Stomach (tissue), 9 donors: ENCODE measurements around the gene DLD. TPM values are rescaled to one million over a fixed set of nuclear protein-coding genes. Genes with fewer than 3 reads are reported as not detected.

ENCODE experiments used
- DNase-seq, 2 donors: peaks; one replicate each; pipeline versions ENCODE4 v3.0.0 to v3.0.0-alpha.2; 2013 to 2019
- H3K27ac ChIP-seq, 5 donors: fragments of 200-600 bp in 4 of 5; sonication (generic) in 4 of 5; one replicate each; pipeline ENCODE4 v1.5.1; 2013 to 2019; ENCODE audit warnings: mild to moderate bottlenecking in 1 of 5, moderate library complexity in 1 of 5
- H3K27me3 ChIP-seq, 3 donors: fragments of 200-600 bp; sonication (generic); one replicate each; pipeline ENCODE4 v1.5.1; 2017 to 2019; ENCODE audit warnings: mixed run types in 1 of 3
- H3K36me3 ChIP-seq, 4 donors: fragments of 200-600 bp; sonication (generic); 1 replicate in 3 of 4; 2 replicates in 1 of 4; pipeline ENCODE4 v1.5.1; 2016 to 2019
- H3K4me1 ChIP-seq, 4 donors: fragments of 200-600 bp; sonication (generic); one replicate each; pipeline ENCODE4 v1.5.1; 2016 to 2019
- H3K4me3 ChIP-seq, 4 donors: fragments of 200-600 bp; sonication (generic) in 3 of 4; one replicate each; pipeline ENCODE4 v1.5.1; 2016 to 2019; ENCODE audit warnings: mild to moderate bottlenecking in 1 of 4
- H3K9me3 ChIP-seq, 4 donors: fragments of 200-600 bp; sonication (generic); one replicate each; pipeline ENCODE4 v1.5.1; 2016 to 2019
- EP300 ChIP-seq: sonication (generic); formaldehyde crosslinking; IDR thresholded peaks from one replicate; pipeline ENCODE4 v1.6.1; 2017; ENCODE audit warnings: antibody characterized with exemption
- POLR2A ChIP-seq, 4 donors: fragments of 450-650 bp; IDR thresholded peaks; one replicate each; pipeline ENCODE4 v1.6.1; 2016; ENCODE audit warnings: antibody characterized with exemption in 4 of 4, control low read depth in 2 of 4, mild to moderate bottlenecking in 1 of 4, moderate library complexity in 1 of 4
- POLR2AphosphoS5 ChIP-seq, 3 donors: sonication (generic); formaldehyde crosslinking; IDR thresholded peaks; one replicate each; pipeline ENCODE4 v1.6.1; 2016; ENCODE audit warnings: antibody characterized with exemption in 3 of 3
- WGBS, 5 donors: extraction: QIAGEN DNeasy Blood & Tissue Kit in 3 of 5; methylation state at CpG; one replicate each; pipeline versions ENCODE4 v1.1.5 to v1.1.7; 2013 to 2018; 5-methylcytosine and 5-hydroxymethylcytosine counted together
- intact Hi-C: fragments of 100-400 bp; cut with DNase I; formaldehyde crosslinking; loops from one replicate; pipeline ENCODE4 v1.15.1; 2023; ENCODE audit warnings: low total_unique reads
- polyA plus RNA-seq, 3 donors: library from polyadenylated mRNA; stranded (reverse); fragments of 200-250 nt; gene quantifications; one replicate each; pipeline ENCODE4 v1.2.3, GENCODE V29; 2013
- total RNA-seq, 5 donors: library from RNA; depleted of rRNA; stranded (reverse); fragments of >200 nt; gene quantifications; one replicate each; pipeline versions ENCODE4 v1.1.0 to v1.2.3, GENCODE V29; 2014 to 2016
- TF ChIP-seq, protein P1 (sequence below), 7 experiments: fragments of 450-650 bp in 4 of 7; fragments of 200-600 bp in 3 of 7; sonication (generic) in 3 of 7; IDR thresholded peaks; one replicate each; pipeline ENCODE4 v1.5.1; 2016 to 2019; ENCODE audit warnings: antibody characterized with exemption in 7 of 7, control low read depth in 2 of 7, mild to moderate bottlenecking in 1 of 7
- donor health status: healthy with polysubstance abuse.
- donor health status: Bipolar disorder and iron deficiency.
- donor health status: healthy.

DLD gene
- total and polyA plus RNA-seq, 8 donors = 24.6 to 173 (median 88.2) TPM

DNA sequence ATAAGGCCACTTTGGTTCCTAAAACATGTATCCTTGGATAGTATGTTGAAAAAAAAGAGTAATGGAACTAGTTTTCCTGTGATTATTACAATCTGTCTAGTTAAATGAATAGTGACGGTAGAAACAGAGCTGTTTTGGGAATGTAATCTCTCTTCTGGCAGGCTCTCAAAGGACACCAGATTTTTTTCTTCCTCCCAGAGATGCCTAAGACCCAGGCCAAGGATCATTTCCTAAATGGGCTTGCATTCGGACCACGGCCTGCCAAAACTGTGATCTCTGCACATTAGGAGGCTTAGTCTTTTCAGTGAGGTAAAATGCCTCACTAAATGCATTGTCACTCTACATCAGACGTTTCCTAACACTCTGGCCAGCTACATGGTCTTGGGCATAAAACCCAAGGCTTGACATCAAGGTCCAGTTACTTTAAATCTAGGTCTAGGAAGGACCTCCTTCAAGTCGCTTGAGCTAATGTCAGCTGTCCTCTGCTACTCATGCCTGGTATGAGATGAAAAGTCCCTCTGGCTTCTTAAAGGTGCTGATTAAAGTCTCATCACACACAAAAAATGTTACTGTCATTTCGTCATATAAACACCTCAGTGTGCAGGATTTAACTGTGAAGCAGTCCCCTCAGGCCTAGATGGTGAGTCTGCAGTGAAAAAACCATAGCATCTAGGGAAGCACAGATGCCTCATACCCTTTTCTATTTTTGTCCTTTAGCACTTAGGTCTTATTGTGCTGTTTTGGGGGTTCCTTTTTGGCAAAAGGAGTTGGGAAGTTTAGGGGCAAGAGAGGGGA lies 47.7 kb downstream of the DLD start:
- peak in 1 of 2 donors; percentile 69 for DNase-seq
- Histone ChIP-seq H3K27ac (peak overlapping the region in 4 of 5 donors; percentile 62 to 82 (median 76)), H3K27me3 (no peaks in the 10 kb centered on the region), H3K36me3 (peaks cover 5 to 68% (median 60%) of the 10 kb centered on the region in 4 donors), H3K4me3 (no peak overlapping the region), H3K4me1 (peaks cover 0 to 66% (median 32%) of the 10 kb centered on the region in 4 donors), H3K9me3 (no peaks in the 10 kb centered on the region)
- intact Hi-C loops = no loop called here
- WGBS, 5 donors = 59 to 75% (median 71%) methylated on average over 6 of the region's 6 CpGs
- TF ChIP-seq EP300 (peak; percentile 24), POLR2AphosphoS5 (IDR thresholded peaks at IDR 0.05) (peak; percentile 12 to 45 (median 43)), POLR2A (IDR thresholded peaks at IDR 0.05) (no peak)
- TF ChIP-seq, protein P1, sequence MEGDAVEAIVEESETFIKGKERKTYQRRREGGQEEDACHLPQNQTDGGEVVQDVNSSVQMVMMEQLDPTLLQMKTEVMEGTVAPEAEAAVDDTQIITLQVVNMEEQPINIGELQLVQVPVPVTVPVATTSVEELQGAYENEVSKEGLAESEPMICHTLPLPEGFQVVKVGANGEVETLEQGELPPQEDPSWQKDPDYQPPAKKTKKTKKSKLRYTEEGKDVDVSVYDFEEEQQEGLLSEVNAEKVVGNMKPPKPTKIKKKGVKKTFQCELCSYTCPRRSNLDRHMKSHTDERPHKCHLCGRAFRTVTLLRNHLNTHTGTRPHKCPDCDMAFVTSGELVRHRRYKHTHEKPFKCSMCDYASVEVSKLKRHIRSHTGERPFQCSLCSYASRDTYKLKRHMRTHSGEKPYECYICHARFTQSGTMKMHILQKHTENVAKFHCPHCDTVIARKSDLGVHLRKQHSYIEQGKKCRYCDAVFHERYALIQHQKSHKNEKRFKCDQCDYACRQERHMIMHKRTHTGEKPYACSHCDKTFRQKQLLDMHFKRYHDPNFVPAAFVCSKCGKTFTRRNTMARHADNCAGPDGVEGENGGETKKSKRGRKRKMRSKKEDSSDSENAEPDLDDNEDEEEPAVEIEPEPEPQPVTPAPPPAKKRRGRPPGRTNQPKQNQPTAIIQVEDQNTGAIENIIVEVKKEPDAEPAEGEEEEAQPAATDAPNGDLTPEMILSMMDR (IDR thresholded peaks at IDR 0.05) = no peak

DNA sequence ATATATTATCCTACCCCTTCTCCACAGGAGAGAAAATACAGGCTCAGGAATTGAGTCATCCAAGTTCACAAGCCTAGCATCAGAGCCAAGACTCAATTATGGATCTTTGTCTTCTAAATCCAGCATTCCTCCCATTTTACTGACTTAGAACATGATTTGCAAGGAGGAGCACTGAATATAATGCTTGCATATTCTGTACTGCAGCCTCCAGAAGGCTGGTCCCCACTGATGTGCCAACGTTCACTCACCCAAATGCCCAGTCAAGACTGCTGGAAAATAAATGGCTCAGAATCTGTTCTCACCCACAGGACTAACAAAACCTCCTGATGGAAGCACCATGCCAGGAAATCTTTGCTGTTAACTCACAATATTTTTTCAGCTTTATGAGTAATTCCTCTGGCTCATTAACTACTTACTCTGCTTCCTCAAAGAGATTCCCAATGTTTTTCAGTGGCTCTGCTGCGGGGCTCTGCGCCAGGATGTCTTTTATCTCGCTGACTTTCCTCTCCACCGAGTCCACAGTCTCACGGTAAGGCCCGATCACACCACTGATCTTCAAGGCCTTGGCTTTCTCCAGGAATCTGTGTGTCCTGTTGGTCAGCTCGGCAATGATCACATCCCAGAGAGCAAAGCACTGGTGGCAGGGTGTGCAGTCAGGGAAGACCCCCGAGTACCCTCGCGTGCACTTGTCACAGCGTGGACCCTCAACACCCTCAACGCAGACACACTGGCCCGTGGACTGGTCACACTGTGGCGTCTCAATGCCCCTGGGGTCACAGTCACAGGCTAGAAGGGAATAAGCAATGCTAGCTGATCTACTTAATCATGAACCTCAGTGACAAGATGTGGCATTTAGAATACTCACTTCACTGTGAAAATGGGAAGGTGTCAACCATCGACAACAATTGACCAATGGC lies 48.8 kb downstream of the DLD start:
- no peak overlapping the region for H3K4me3 ChIP-seq
- 74 to 88% (median 83%) methylated on average over 16 of the region's 16 CpGs for WGBS, 5 donors
- H3K27me3 ChIP-seq = no peaks in the 10 kb centered on the region
- H3K4me1 ChIP-seq = peaks cover 0 to 57% (median 28%) of the 10 kb centered on the region in 4 donors
- DNase-seq = no peak
- H3K27ac ChIP-seq = peak overlapping the region; percentile 62 to 82 (median 75)
- no peaks in the 10 kb centered on the region for H3K9me3 ChIP-seq
- intact Hi-C loops = no loop called here
- H3K36me3 ChIP-seq = peaks cover 5 to 70% (median 62%) of the 10 kb centered on the region in 4 donors
- TF ChIP-seq POLR2A (IDR thresholded peaks at IDR 0.05) = no peak
- TF ChIP-seq POLR2AphosphoS5 (IDR thresholded peaks at IDR 0.05) = peak in 1 of 3 donors; percentile 54

DNA sequence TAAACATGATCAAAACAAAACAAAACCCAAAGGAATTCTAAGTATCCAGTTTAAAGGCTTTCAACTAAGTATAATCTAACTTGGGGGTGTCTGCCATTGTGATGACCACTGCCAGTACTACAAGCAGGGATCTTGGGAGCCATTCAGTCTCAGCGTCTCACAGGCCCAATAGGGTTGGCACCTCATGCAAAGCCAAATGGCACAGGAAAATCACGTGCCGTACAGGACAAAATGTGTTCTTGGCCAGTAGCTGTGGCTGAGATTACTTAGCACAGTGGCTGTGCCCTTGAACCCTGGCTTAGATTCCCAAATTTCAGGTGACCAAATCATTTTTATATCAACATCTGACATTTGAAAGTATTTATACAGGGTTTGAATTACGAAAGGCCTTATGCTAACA lies 50.0 kb downstream of the DLD start:
- Histone ChIP-seq H3K27ac (peak overlapping the region in 3 of 5 donors; percentile 75 to 82 (median 77)), H3K4me3 (no peak overlapping the region), H3K27me3 (no peaks in the 10 kb centered on the region), H3K4me1 (peaks cover 3 to 61% (median 31%) of the 10 kb centered on the region in 4 donors), H3K36me3 (peaks cover 5 to 65% (median 59%) of the 10 kb centered on the region in 4 donors), H3K9me3 (no peaks in the 10 kb centered on the region)
- DNase-seq = no peak
- TF ChIP-seq EP300 (no peak), POLR2A (IDR thresholded peaks at IDR 0.05) (no peak)
- TF ChIP-seq, protein P1 (IDR thresholded peaks at IDR 0.05) = no peak
- intact Hi-C loops = no loop called here
- 81 to 90% (median 84%) methylated on average over 4 of the region's 4 CpGs for WGBS, 5 donors

DNA sequence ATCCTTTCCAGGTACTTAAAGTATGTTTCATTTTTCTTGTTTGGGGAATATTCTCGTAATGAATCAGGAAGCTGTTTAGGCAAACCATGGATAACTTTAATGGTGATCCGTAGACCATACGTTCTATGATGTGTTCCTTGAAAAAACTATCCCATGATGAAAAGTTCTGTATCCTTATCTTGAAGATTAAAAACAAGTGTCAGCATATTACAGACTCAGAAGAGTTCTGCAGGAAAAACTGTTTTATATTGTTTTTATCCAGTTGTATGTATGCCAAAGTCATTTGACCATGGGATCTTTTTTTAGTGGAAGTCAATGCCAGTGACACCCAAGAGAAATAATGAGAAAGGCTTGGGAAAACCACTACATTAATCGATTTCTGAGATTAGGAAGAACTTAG lies 52.0 kb downstream of the DLD start:
- Histone ChIP-seq H3K9me3 (no peaks in the 10 kb centered on the region), H3K4me3 (no peak overlapping the region), H3K27ac (no peak overlapping the region), H3K36me3 (peaks cover 5 to 61% (median 58%) of the 10 kb centered on the region in 4 donors), H3K27me3 (no peaks in the 10 kb centered on the region), H3K4me1 (peaks cover 3 to 47% (median 25%) of the 10 kb centered on the region in 4 donors)
- no peak for DNase-seq
- intact Hi-C loops = no loop called here
- TF ChIP-seq EP300 (no peak), POLR2AphosphoS5 (IDR thresholded peaks at IDR 0.05) (no peak), POLR2A (IDR thresholded peaks at IDR 0.05) (no peak)
- TF ChIP-seq, protein P1 (IDR thresholded peaks at IDR 0.05) = no peak
- whole genome bisulfite sequencing, 5 donors = 90 to 96% (median 95%) methylated on average over 4 of the region's 4 CpGs
